K562 (cell line): ENCODE data around the gene SPATA2L. TPM values are rescaled to one million over a fixed set of nuclear protein-coding genes. Genes with fewer than 3 reads are reported as not detected.

Experiments used
- ATF1 ChIP-seq, 2 experiments: fragments of 450-650 bp in 1 of 2; IDR thresholded peaks; 2 replicates each; pipeline ENCODE4 v1.6.1; 2016; ENCODE audit warnings: missing compliant biosample characterization in 1 of 2, missing genetic modification characterization in 1 of 2
- BRD4 ChIP-seq: fragments of 200-600 bp; sonication (generic); IDR thresholded peaks from 2 replicates; pipeline ENCODE4 v1.6.1; 2017; ENCODE audit warnings: inconsistent platforms
- CBX8 ChIP-seq: fragments of 200-600 bp; sonication (generic); IDR thresholded peaks from 2 replicates; pipeline ENCODE4 v1.6.1; 2012; ENCODE audit warnings: borderline replicate concordance, mixed run types, low read depth, mild to moderate bottlenecking, moderate library complexity, mixed read lengths, low read length, control low read depth, inconsistent platforms; ENCODE audit not compliant: poor library complexity, severe bottlenecking; ENCODE audit errors: extremely low read depth
- CHD1 ChIP-seq: fragments of 200-600 bp; sonication (generic); IDR thresholded peaks from one replicate; pipeline ENCODE4 v1.6.1; 2012; ENCODE audit warnings: mild to moderate bottlenecking, moderate library complexity, low read length, inconsistent platforms
- ELF4 ChIP-seq: fragments of 450-650 bp; formaldehyde crosslinking; IDR thresholded peaks from 2 replicates; pipeline ENCODE4 v1.4.0; 2022; ENCODE audit warnings: missing genetic modification characterization
- EP400 ChIP-seq: fragments of 450-650 bp; IDR thresholded peaks from 2 replicates; pipeline ENCODE4 v1.6.1; 2017; ENCODE audit warnings: antibody characterized with exemption, mild to moderate bottlenecking, moderate library complexity
- GATAD2A ChIP-seq: fragments of 450-650 bp; IDR thresholded peaks from 2 replicates; pipeline ENCODE4 v1.6.1; 2017
- KLF13 ChIP-seq: fragments of 450-650 bp; IDR thresholded peaks from 2 replicates; pipeline ENCODE4 v1.6.1; 2016; ENCODE audit warnings: missing genetic modification characterization, low read depth, mild to moderate bottlenecking, missing compliant biosample characterization, moderate library complexity, borderline replicate concordance
- NFATC3 ChIP-seq: fragments of 450-650 bp; IDR thresholded peaks from 2 replicates; pipeline ENCODE4 v1.6.1; 2017; ENCODE audit warnings: mild to moderate bottlenecking
- NR2F6 ChIP-seq: fragments of 450-650 bp; formaldehyde crosslinking; IDR thresholded peaks from 2 replicates; pipeline ENCODE4 v1.4.0; 2020; ENCODE audit warnings: mild to moderate bottlenecking
- POLR2H ChIP-seq: IDR thresholded peaks from 2 replicates; pipeline ENCODE4 v1.6.1; 2016; ENCODE audit warnings: missing genetic modification characterization, low read depth, mild to moderate bottlenecking, control low read depth, missing compliant biosample characterization, moderate library complexity
- PRPF4 ChIP-seq: fragments of 200-400 bp; formaldehyde crosslinking; IDR thresholded peaks from one replicate; pipeline ENCODE4 v1.6.1; 2017; ENCODE audit warnings: low read length, low read depth, mild to moderate bottlenecking; ENCODE audit not compliant: insufficient read depth, poor library complexity, severe bottlenecking
- SIN3A ChIP-seq, 2 experiments: fragments of 150-350 bp in 1 of 2; IDR thresholded peaks; 2 replicates each; pipeline ENCODE4 v1.6.1; 2011 to 2016; ENCODE audit warnings: borderline replicate concordance in 2 of 2, low read depth in 2 of 2, low read length in 2 of 2, mild to moderate bottlenecking in 2 of 2, moderate library complexity in 2 of 2; ENCODE audit not compliant: control insufficient read depth in 1 of 2
- SIX5 ChIP-seq, 2 experiments: IDR thresholded peaks; 2 replicates each; pipeline ENCODE4 v1.6.1; 2011; ENCODE audit warnings: low read length in 2 of 2, borderline replicate concordance in 1 of 2, low read depth in 1 of 2, mild to moderate bottlenecking in 1 of 2, moderate library complexity in 1 of 2; ENCODE audit not compliant: insufficient read depth in 1 of 2
- SOX6 ChIP-seq: fragments of 450-650 bp; IDR thresholded peaks from 2 replicates; pipeline ENCODE4 v1.6.1; 2014; ENCODE audit warnings: mild to moderate bottlenecking
- SRSF1 ChIP-seq: fragments of 200-400 bp; formaldehyde crosslinking; IDR thresholded peaks from 2 replicates; pipeline ENCODE4 v1.6.1; 2017; ENCODE audit warnings: mild to moderate bottlenecking, low read depth, low read length, moderate library complexity
- XRCC5 ChIP-seq: fragments of 200-400 bp; formaldehyde crosslinking; IDR thresholded peaks from 2 replicates; pipeline ENCODE4 v1.6.1; 2017; ENCODE audit warnings: low read depth, mild to moderate bottlenecking, low read length
- ZNF146 ChIP-seq: IDR thresholded peaks from one replicate; pipeline ENCODE4 v1.6.1; 2018; ENCODE audit warnings: missing compliant biosample characterization; ENCODE audit not compliant: unreplicated experiment
- ZNF431 ChIP-seq: sonication (generic); formaldehyde crosslinking; IDR thresholded peaks from 2 replicates; pipeline ENCODE4 v1.8.0; 2022; ENCODE audit warnings: mild to moderate bottlenecking, missing genetic modification reagents
- ZNF766 ChIP-seq: fragments of 200-800 bp; sonication (Bioruptor generic); conservative IDR thresholded peaks from 2 replicates; pipeline ENCODE4 v1.6.1; 2016; ENCODE audit warnings: missing genetic modification characterization, missing compliant biosample characterization
- polyA plus RNA-seq, 8 experiments: library from polyadenylated mRNA; depleted of rRNA in 4 of 8; stranded (reverse) in 5 of 8; unstranded in 3 of 8; fragments of >200 nt; fragmentation: Nextera tagmentation in 2 of 8; fragmentation: Illumina TruSeq in 1 of 8; extraction: Ambion mirVana in 2 of 8; extraction: Trizol in 1 of 8; gene quantifications; 2 replicates each; pipeline versions ENCODE4 v1.2.1 to v1.2.3, GENCODE V29; 2011 to 2014; ENCODE audit warnings: inconsistent platforms in 1 of 8, missing spikeins in 1 of 8
- total RNA-seq, 7 experiments: library from RNA; depleted of rRNA in 6 of 7; stranded (reverse); fragments of >200 nt in 6 of 7; fragmentation: Illumina TruSeq in 2 of 7; extraction: Trizol in 2 of 7; gene quantifications; 2 replicates each; pipeline versions ENCODE4 v1.2.1 to v1.2.3, GENCODE V29; 2011 to 2021; ENCODE audit warnings: low replicate concordance in 1 of 7
- TF ChIP-seq, protein P1 (sequence below): fragments of 250-450 bp; sonication (Bioruptor Pico); IDR thresholded peaks from 2 replicates; pipeline ENCODE4 v1.9.0; 2021; ENCODE audit warnings: mild to moderate bottlenecking, inconsistent platforms
- TF ChIP-seq, protein P2 (sequence below), 2 experiments: fragments of 450-650 bp; conservative IDR thresholded peaks; 2 replicates each; pipeline ENCODE4 v1.6.1; 2017; ENCODE audit warnings: mild to moderate bottlenecking in 2 of 2, moderate library complexity in 2 of 2

SPATA2L gene
- total and polyA plus RNA-seq, 9 of the 15 experiments (the other 6 are each of a cell fraction or from before 2014, with no cell fraction given): 0.13 to 19.2 (median 4.8) TPM; not detected in 1

DNA sequence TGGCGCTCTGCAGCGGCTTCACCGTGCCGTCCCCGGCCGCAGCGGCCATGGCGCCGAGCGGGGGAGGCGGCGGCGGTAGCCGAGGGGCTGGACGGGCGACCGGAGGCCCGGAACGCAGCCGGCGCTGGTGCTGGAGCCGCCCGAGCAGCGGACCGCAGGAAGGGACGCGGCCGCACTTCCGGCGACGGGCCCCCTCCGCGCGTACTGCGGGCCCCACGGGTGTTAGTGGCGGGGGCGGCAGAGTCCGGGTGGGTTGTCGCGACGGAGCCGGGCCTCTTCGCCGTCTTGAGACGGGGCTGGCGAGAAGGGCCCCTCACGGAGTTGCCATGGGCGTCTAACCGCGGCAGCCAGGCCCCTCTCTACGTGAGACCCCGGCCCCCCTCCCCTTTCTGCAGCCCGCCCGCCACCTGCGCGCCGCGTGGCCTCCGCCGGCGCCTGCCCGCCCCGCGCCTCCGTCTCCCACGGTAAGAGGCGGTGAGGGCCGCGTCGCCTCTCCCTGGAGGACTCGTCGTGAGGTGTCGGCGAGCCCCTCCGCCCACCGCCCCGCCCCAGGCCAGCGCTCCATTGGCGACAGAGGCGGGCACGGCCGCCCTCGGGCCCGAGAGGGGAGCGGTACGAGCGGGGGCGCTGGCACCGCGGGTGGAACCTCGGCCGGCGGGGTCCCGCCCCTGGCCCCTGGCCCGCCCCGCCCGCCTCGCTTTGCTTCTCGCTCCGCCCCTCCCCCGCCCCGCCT is 19.5 kb upstream of the SPATA2L start, which contains the start of the genes VPS9D1 and ZNF276 (continued):
- TF ChIP-seq KLF13 (tag): peak; percentile 82; the same call in 1 of the 2 replicates
- peak; percentile 53; the same call in 1 of the 2 replicates for TF ChIP-seq ZNF431
- peak; percentile 31 for TF ChIP-seq PRPF4
- peak; percentile 5 for TF ChIP-seq CHD1
- peak; percentile 18; the same call in 1 of the 2 replicates for TF ChIP-seq ZNF766
- TF ChIP-seq, protein P1, sequence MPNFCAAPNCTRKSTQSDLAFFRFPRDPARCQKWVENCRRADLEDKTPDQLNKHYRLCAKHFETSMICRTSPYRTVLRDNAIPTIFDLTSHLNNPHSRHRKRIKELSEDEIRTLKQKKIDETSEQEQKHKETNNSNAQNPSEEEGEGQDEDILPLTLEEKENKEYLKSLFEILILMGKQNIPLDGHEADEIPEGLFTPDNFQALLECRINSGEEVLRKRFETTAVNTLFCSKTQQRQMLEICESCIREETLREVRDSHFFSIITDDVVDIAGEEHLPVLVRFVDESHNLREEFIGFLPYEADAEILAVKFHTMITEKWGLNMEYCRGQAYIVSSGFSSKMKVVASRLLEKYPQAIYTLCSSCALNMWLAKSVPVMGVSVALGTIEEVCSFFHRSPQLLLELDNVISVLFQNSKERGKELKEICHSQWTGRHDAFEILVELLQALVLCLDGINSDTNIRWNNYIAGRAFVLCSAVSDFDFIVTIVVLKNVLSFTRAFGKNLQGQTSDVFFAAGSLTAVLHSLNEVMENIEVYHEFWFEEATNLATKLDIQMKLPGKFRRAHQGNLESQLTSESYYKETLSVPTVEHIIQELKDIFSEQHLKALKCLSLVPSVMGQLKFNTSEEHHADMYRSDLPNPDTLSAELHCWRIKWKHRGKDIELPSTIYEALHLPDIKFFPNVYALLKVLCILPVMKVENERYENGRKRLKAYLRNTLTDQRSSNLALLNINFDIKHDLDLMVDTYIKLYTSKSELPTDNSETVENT (CRISPR knock-in tag): peak; percentile 82; the same call in 1 of the 2 replicates
- TF ChIP-seq XRCC5: peak; percentile 81
- TF ChIP-seq GATAD2A: peak; percentile 70; the same call in 1 of the 2 replicates
- no peak for TF ChIP-seq SRSF1
- 0 out of 2 replicates have a peak, but pooled peaks have one; percentile 12 for TF ChIP-seq ATF1 (CRISPR knock-in tag; IDR thresholded peaks at IDR 0.05)
- peak; percentile 87 for TF ChIP-seq ATF1 (tag; IDR thresholded peaks at IDR 0.05)
- TF ChIP-seq NFATC3: no peak
- TF ChIP-seq SIN3A (IDR thresholded peaks at IDR 0.05; ENCODE audit: borderline replicate concordance in 2 of 2, control insufficient read depth in 1 of 2, low read depth in 2 of 2, low read length in 2 of 2): peak in 1 of 2 experiments; percentile 47; a peak in 2 of 4 replicates
- TF ChIP-seq ZNF146 (CRISPR knock-in tag): no peak
- TF ChIP-seq, protein P2, sequence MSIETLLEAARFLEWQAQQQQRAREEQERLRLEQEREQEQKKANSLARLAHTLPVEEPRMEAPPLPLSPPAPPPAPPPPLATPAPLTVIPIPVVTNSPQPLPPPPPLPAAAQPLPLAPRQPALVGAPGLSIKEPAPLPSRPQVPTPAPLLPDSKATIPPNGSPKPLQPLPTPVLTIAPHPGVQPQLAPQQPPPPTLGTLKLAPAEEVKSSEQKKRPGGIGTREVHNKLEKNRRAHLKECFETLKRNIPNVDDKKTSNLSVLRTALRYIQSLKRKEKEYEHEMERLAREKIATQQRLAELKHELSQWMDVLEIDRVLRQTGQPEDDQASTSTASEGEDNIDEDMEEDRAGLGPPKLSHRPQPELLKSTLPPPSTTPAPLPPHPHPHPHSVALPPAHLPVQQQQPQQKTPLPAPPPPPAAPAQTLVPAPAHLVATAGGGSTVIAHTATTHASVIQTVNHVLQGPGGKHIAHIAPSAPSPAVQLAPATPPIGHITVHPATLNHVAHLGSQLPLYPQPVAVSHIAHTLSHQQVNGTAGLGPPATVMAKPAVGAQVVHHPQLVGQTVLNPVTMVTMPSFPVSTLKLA (conservative IDR thresholded peaks at IDR 0.05): peak; percentile 71 to 90
- peak; percentile 46; the same call in 1 of the 2 replicates for TF ChIP-seq SOX6
- TF ChIP-seq CBX8: no peak
- TF ChIP-seq BRD4: 0 out of 2 replicates have a peak, but pooled peaks have one; percentile 43
- peak; percentile 54 to 60; a peak in 2 of 4 replicates for TF ChIP-seq SIX5 (IDR thresholded peaks at IDR 0.05; ENCODE audit: borderline replicate concordance in 1 of 2, insufficient read depth in 1 of 2, low read depth in 1 of 2, low read length in 2 of 2)
- peak; percentile 97 for TF ChIP-seq EP400
- TF ChIP-seq NR2F6: no peak
- TF ChIP-seq ELF4: 0 out of 2 replicates have a peak, but pooled peaks have one; percentile 24
- TF ChIP-seq POLR2H (tag): peak; percentile 58
